Uterus (tissue), 4 donors: ENCODE results near the gene IPPK. TPM values are rescaled to one million over a fixed set of nuclear protein-coding genes. Genes with fewer than 3 reads are reported as not detected.
"Not testable (repeated sequence)": the region's sequence is repeated elsewhere in the genome, so short reads cannot be mapped to it uniquely, and the experiment has no call there.

Experiments
- DNase-seq, 2 donors: peaks; one replicate each; pipeline ENCODE4 v3.0.0-alpha.2; 2019 to 2020
- H3K27ac ChIP-seq, 2 donors: fragments of 200-600 bp; sonication (generic); 1 replicate in 1 of 2; 2 replicates in 1 of 2; pipeline ENCODE4 v1.5.1; 2016 to 2018
- H3K27me3 ChIP-seq, 2 donors: fragments of 200-600 bp; sonication (generic); one replicate each; pipeline ENCODE4 v1.5.1; 2018 to 2019; ENCODE audit warnings: control low read depth in 1 of 2
- H3K36me3 ChIP-seq, 2 donors: fragments of 200-600 bp; sonication (generic); one replicate each; pipeline ENCODE4 v1.5.1; 2019; ENCODE audit warnings: control low read depth in 1 of 2
- H3K4me1 ChIP-seq, 2 donors: fragments of 200-600 bp; sonication (generic); one replicate each; pipeline ENCODE4 v1.5.1; 2018 to 2019; ENCODE audit warnings: control low read depth in 1 of 2
- H3K4me3 ChIP-seq, 2 donors: fragments of 200-600 bp; sonication (generic); 1 replicate in 1 of 2; 2 replicates in 1 of 2; pipeline ENCODE4 v1.5.1; 2018 to 2019; ENCODE audit warnings: mild to moderate bottlenecking in 1 of 2
- H3K9me3 ChIP-seq, 2 donors: fragments of 200-600 bp; sonication (generic); one replicate each; pipeline ENCODE4 v1.5.1; 2019; ENCODE audit warnings: control low read depth in 1 of 2
- POLR2A ChIP-seq, 2 donors: fragments of 450-650 bp; IDR thresholded peaks; one replicate each; pipeline ENCODE4 v1.6.1; 2016; ENCODE audit warnings: antibody characterized with exemption in 2 of 2, mild to moderate bottlenecking in 1 of 2, moderate library complexity in 1 of 2
- intact Hi-C: fragments of 100-400 bp; cut with DNase I; formaldehyde crosslinking; loops from one replicate; pipeline ENCODE4 v1.15.1; 2023; ENCODE audit warnings: low total_unique reads
- total RNA-seq, 4 donors: library from RNA; depleted of rRNA in 3 of 4; stranded (reverse); fragments of >200 nt in 3 of 4; gene quantifications; one replicate each; pipeline versions ENCODE4 v1.1.0 to v1.2.4, GENCODE V29; 2014 to 2023
- TF ChIP-seq, protein P1 (sequence below), 4 experiments: fragments of 200-600 bp in 2 of 4; fragments of 450-650 bp in 2 of 4; sonication (generic) in 2 of 4; IDR thresholded peaks; one replicate each; pipeline ENCODE4 v1.5.1; 2016 to 2019; ENCODE audit warnings: antibody characterized with exemption in 4 of 4, mild to moderate bottlenecking in 2 of 4, moderate library complexity in 1 of 4
- donor health status: DM: yes; HTN: yes; CAD: no.

IPPK gene
- total RNA-seq, 4 donors from 2014 or later: 5.9 to 13.1 (median 8.5) TPM

DNA sequence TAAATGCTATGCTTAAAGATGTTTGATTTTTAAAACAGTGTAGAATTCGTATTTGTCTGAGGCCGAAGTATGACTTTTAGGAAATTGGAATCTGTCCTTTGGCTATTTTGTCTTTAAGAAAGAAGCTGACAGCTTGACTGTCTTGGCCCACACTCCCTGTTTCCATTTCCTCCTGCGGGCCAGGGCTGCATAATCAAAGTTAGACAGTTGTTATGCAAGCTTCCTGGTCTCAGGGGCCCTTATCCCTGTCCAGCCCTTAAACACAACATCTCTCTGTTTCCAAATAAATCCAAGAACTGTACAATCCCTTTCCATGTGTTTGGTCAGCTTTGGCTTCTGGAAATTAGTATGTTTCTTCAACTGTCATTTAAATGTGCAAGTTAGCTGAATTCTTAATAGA is 79.6 kb downstream of the IPPK start:
- TF ChIP-seq POLR2A (IDR thresholded peaks at IDR 0.05): no peak
- TF ChIP-seq, protein P1, sequence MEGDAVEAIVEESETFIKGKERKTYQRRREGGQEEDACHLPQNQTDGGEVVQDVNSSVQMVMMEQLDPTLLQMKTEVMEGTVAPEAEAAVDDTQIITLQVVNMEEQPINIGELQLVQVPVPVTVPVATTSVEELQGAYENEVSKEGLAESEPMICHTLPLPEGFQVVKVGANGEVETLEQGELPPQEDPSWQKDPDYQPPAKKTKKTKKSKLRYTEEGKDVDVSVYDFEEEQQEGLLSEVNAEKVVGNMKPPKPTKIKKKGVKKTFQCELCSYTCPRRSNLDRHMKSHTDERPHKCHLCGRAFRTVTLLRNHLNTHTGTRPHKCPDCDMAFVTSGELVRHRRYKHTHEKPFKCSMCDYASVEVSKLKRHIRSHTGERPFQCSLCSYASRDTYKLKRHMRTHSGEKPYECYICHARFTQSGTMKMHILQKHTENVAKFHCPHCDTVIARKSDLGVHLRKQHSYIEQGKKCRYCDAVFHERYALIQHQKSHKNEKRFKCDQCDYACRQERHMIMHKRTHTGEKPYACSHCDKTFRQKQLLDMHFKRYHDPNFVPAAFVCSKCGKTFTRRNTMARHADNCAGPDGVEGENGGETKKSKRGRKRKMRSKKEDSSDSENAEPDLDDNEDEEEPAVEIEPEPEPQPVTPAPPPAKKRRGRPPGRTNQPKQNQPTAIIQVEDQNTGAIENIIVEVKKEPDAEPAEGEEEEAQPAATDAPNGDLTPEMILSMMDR (IDR thresholded peaks at IDR 0.05): no peak
- peak; percentile 82 to 85 for DNase-seq
- H3K36me3 ChIP-seq: no peaks in the 10 kb centered on the region
- peak overlapping the region; percentile 57 for H3K27ac ChIP-seq
- H3K9me3 ChIP-seq: no peaks in the 10 kb centered on the region
- intact Hi-C loops: no loop called here
- no peaks in the 10 kb centered on the region for H3K27me3 ChIP-seq
- H3K4me1 ChIP-seq: peaks cover 0 to 19% of the 10 kb centered on the region in 2 donors
- no peak overlapping the region for H3K4me3 ChIP-seq

DNA sequence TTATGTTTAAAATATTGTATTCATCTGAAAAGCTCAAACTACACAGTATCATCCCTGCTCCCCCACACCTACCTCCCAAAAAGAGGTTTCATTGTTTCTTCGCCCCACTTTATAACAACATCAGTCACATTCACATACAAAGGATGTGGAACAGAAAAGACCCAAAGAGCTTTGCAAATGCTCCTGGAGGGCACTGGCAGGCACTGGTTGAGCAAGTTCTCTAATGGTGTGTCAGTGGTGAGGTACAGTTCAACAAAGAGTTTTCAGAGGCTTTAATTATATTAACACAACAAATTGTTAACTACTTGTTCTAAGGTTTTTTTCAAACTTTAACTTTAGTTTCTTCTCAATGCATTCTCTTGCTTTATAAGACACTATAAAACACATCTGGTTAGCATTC is 80.0 kb downstream of the IPPK start:
- Histone ChIP-seq H3K27me3 (no peaks in the 10 kb centered on the region), H3K27ac (peak overlapping the region; percentile 57), H3K9me3 (no peaks in the 10 kb centered on the region), H3K4me3 (no peak overlapping the region), H3K4me1 (peaks cover 0 to 19% of the 10 kb centered on the region in 2 donors), H3K36me3 (no peaks in the 10 kb centered on the region)
- TF ChIP-seq POLR2A (IDR thresholded peaks at IDR 0.05): no peak
- TF ChIP-seq, protein P1 (IDR thresholded peaks at IDR 0.05): no peak
- intact Hi-C loops: no loop called here
- DNase-seq: no peak

DNA sequence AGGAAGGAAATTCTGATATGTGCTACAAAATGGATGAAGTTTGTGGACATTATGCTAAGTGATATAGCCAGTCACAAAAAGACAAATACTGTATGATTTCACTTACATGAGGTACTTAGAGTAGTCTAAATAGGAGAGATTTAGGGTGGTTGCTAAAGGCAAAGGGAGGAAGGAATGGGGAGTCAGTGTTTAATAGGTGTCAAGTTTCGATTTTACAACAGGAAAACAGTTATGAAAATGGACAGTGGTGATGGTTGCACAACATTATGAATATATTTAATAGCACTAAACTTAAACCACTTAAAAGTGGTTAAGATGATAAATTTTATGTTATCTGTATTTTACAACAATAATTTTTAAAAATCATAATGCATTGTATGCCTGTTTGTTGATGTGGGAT is 93.8 kb downstream of the IPPK start:
- intact Hi-C loops: no loop called here
- DNase-seq: no peak
- Histone ChIP-seq H3K4me1 (no peaks in the 10 kb centered on the region), H3K27me3 (no peaks in the 10 kb centered on the region), H3K27ac (no peak overlapping the region), H3K36me3 (no peaks in the 10 kb centered on the region), H3K4me3 (no peak overlapping the region), H3K9me3 (no peaks in the 10 kb centered on the region)
- no peak for TF ChIP-seq POLR2A (IDR thresholded peaks at IDR 0.05)
- TF ChIP-seq, protein P1 (IDR thresholded peaks at IDR 0.05): no peak

DNA sequence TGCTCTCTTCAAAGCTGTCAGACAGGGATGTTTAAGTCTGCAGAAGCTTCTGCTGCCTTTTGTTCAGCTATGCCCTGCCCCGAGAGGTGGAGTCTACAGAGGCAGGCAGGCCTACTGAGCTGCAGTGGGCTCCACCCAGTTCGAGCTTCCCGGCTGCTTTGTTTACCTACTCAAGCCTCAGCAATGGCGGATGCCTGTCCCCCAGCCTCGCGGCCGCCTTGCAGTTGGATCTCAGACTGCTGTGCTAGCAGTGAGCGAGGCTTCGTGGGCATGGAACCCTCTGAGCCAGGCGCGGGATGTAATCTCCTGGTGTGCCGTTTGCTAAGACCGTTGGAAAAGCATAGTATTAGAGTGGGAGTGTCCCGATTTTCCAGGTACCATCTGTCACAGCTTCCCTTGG is 96.3 kb downstream of the IPPK start:
- H3K4me3 ChIP-seq, intact Hi-C loops, H3K27ac ChIP-seq, H3K36me3 ChIP-seq, H3K27me3 ChIP-seq, H3K4me1 ChIP-seq, DNase-seq, H3K9me3 ChIP-seq: not testable (repeated sequence)

DNA sequence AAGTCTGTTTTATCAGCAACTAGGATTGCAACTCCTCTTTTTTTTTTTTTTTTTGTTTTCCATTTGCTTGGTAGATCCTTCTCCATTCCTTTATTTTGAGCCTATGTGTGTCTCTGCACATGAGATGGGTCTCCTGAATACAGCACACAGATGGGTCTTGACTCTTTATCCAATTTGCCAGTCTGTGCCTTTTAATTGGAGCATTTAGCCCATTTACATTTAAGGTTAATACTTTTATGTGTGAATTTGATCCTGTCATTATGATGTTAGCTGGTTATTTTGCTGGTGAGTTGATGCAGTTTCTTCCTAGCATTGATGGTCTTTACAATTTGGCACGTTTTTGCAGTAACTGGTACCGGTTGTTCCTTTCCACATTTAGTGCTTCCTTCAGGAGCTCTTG is 98.1 kb downstream of the IPPK start:
- H3K27ac ChIP-seq, H3K36me3 ChIP-seq, H3K4me3 ChIP-seq, H3K27me3 ChIP-seq, DNase-seq, H3K4me1 ChIP-seq, intact Hi-C loops, H3K9me3 ChIP-seq: not testable (repeated sequence)

DNA sequence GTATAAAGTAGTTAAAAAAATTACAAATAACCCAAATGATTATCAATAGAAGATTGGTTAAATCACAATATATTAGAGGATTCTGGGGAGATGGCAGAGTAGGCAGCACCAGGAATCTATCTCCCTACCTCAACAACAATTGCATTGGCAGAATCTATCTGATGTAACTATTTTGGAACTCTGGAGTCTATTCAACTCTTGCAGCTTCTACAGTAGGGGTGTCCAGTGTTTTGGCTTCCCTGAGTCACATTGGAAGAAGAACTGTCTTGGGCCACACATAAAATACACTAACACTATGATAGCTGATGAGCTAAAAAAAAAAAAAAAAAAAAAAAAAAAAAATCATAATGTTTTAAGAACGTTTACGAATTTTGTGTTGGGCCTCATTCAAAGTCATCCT is 104.9 kb downstream of the IPPK start:
- no peaks in the 10 kb centered on the region for H3K9me3 ChIP-seq
- intact Hi-C loops: no loop called here

More for the DNA sequence above, 104.9 kb downstream of the IPPK start:
- H3K4me3 ChIP-seq: no peak overlapping the region
- no peak for TF ChIP-seq POLR2A (IDR thresholded peaks at IDR 0.05)
- TF ChIP-seq, protein P1 (IDR thresholded peaks at IDR 0.05): no peak
- H3K27ac ChIP-seq: peak overlapping the region; percentile 10 to 36
- DNase-seq: no peak
- H3K4me1 ChIP-seq: peaks cover 0 to 5% of the 10 kb centered on the region in 2 donors
- H3K36me3 ChIP-seq: no peaks in the 10 kb centered on the region
- H3K27me3 ChIP-seq: no peaks in the 10 kb centered on the region
